H1 (cell line): Measurements from ENCODE around the gene KCNJ16. TPM values are rescaled to one million over a fixed set of nuclear protein-coding genes. Genes with fewer than 3 reads are reported as not detected.

ENCODE experiments used
- CTCF ChIA-PET: fragments of 300-600 bp; sonication (Branson Sonifier 250); formaldehyde crosslinking; loops from one replicate; lab custom pipeline; 2021; ENCODE audit not compliant: partially characterized antibody; lab: Charles Lee
- POLR2A ChIA-PET: fragments of 300-600 bp; sonication (Branson Sonifier 250); formaldehyde crosslinking; loops from one replicate; lab custom pipeline; 2021; ENCODE audit warnings: inconsistent platforms; ENCODE audit not compliant: partially characterized antibody; lab: Charles Lee
- DNase-seq, 2 experiments: peaks; one replicate each; pipeline versions ENCODE4 v3.0.0 to v3.0.0-alpha.2; 2010 to 2022; ENCODE audit warnings: low spot score in 2 of 2, low read depth in 1 of 2, mixed read lengths in 1 of 2
- FAIRE-seq: peaks from 2 replicates; lab custom pipeline; 2011; peaks lifted over from hg19 to GRCh38; lab: Jason Lieb, UNC
- H2AFZ ChIP-seq: 2 replicates; pipeline ENCODE4 v1.8.1; 2012; ENCODE audit warnings: low read length, inconsistent platforms
- H2AK5ac ChIP-seq: 2 replicates; pipeline ENCODE4 v1.6.1; 2013; ENCODE audit warnings: low read depth, low read length
- H2BK120ac ChIP-seq: replicated peaks from 2 replicates; pipeline ENCODE3; 2013; ENCODE audit warnings: low read depth, low read length, inconsistent platforms
- H2BK12ac ChIP-seq: 2 replicates; pipeline ENCODE4 v1.6.1; 2013; ENCODE audit warnings: low read depth, low read length
- H2BK15ac ChIP-seq: 2 replicates; pipeline ENCODE4 v1.6.1; 2013; ENCODE audit warnings: low read length
- H2BK20ac ChIP-seq: 2 replicates; pipeline ENCODE4 v1.6.1; 2013; ENCODE audit warnings: low read length
- H2BK5ac ChIP-seq: 2 replicates; pipeline ENCODE4 v1.6.1; 2013; ENCODE audit warnings: low read depth, low read length
- H3K14ac ChIP-seq: 2 replicates; pipeline ENCODE4 v1.6.1; 2013; ENCODE audit warnings: inconsistent platforms; ENCODE audit not compliant: insufficient read length
- H3K18ac ChIP-seq: 2 replicates; pipeline ENCODE4 v1.6.1; 2013; ENCODE audit warnings: low read length; ENCODE audit errors: extremely low read depth
- H3K23ac ChIP-seq: 2 replicates; pipeline ENCODE4 v1.6.1; 2013; ENCODE audit warnings: inconsistent platforms; ENCODE audit not compliant: insufficient read length
- H3K23me2 ChIP-seq: 2 replicates; pipeline ENCODE4 v1.6.1; 2013; ENCODE audit warnings: low read depth, low read length
- H3K27ac ChIP-seq: 2 replicates; pipeline ENCODE4 v1.6.1; 2011; ENCODE audit warnings: low read depth, low read length, inconsistent platforms
- H3K27me3 ChIP-seq, 4 experiments: replicated peaks in 1 of 4; 1 replicate in 1 of 4; 2 replicates in 3 of 4; pipeline versions ENCODE4 v1.6.1 to v1.8.1; 2011 to 2013; ENCODE audit warnings: low read length in 3 of 4, mild to moderate bottlenecking in 3 of 4, inconsistent platforms in 2 of 4, mixed read lengths in 2 of 4, moderate library complexity in 1 of 4; ENCODE audit not compliant: control insufficient read depth in 3 of 4, insufficient read depth in 3 of 4; ENCODE audit errors: extremely low read depth in 1 of 4
- H3K36me3 ChIP-seq, 4 experiments: 2 replicates each; pipeline versions ENCODE4 v1.6.1 to v1.8.1; 2011 to 2013; ENCODE audit warnings: mild to moderate bottlenecking in 4 of 4, low read length in 3 of 4, moderate library complexity in 2 of 4, control low read depth in 1 of 4, inconsistent platforms in 1 of 4; ENCODE audit not compliant: insufficient read depth in 4 of 4, control insufficient read depth in 2 of 4
- H3K4ac ChIP-seq: replicated peaks from 2 replicates; pipeline ENCODE3; 2013; ENCODE audit warnings: low read length, low read depth, mixed read lengths, inconsistent platforms; ENCODE audit not compliant: insufficient read length
- H3K4me1 ChIP-seq, 4 experiments: replicated peaks in 1 of 4; 1 replicate in 1 of 4; 2 replicates in 3 of 4; pipeline versions ENCODE4 v1.6.1 to v1.8.1; 2011 to 2013; ENCODE audit warnings: low read length in 3 of 4, inconsistent platforms in 2 of 4, mixed read lengths in 1 of 4; ENCODE audit not compliant: insufficient read depth in 4 of 4, control insufficient read depth in 3 of 4
- H3K4me2 ChIP-seq, 2 experiments: 2 replicates each; pipeline versions ENCODE4 v1.6.1 to v1.8.1; 2011 to 2013; ENCODE audit warnings: low read depth in 2 of 2, low read length in 2 of 2, control low read depth in 1 of 2, inconsistent platforms in 1 of 2, mild to moderate bottlenecking in 1 of 2; ENCODE audit not compliant: insufficient read depth in 1 of 2
- H3K4me3 ChIP-seq, 4 experiments: fragments of 200-600, 300-600 bp in 1 of 4; sonication (generic), shearing (Covaris generic), sonication (Bioruptor Twin) in 1 of 4; 2 replicates each; pipeline versions ENCODE4 v1.5.1 to v1.8.1; 2011 to 2016; ENCODE audit warnings: low read length in 4 of 4, low read depth in 3 of 4, control low read depth in 2 of 4, inconsistent platforms in 2 of 4, mild to moderate bottlenecking in 2 of 4, mixed read lengths in 1 of 4, moderate library complexity in 1 of 4; ENCODE audit not compliant: insufficient read depth in 2 of 4; ENCODE audit errors: extremely low read depth in 1 of 4
- H3K56ac ChIP-seq: replicated peaks from 2 replicates; pipeline ENCODE3; 2013; ENCODE audit warnings: low read depth, mild to moderate bottlenecking, mixed read lengths, low read length, inconsistent platforms; ENCODE audit not compliant: insufficient read length
- H3K79me1 ChIP-seq: 2 replicates; pipeline ENCODE4 v1.6.1; 2013; ENCODE audit warnings: low read depth, low read length, control low read depth
- H3K79me2 ChIP-seq, 2 experiments: 2 replicates each; pipeline versions ENCODE4 v1.6.1 to v1.8.1; 2012 to 2013; ENCODE audit warnings: low read length in 2 of 2, mild to moderate bottlenecking in 2 of 2, inconsistent platforms in 1 of 2; ENCODE audit not compliant: insufficient read depth in 2 of 2, control insufficient read depth in 1 of 2
- H3K9ac ChIP-seq, 4 experiments: replicated peaks in 1 of 4; 1 replicate in 1 of 4; 2 replicates in 3 of 4; pipeline versions ENCODE4 v1.6.1 to v1.8.1; 2011 to 2013; ENCODE audit warnings: low read depth in 3 of 4, low read length in 3 of 4, control low read depth in 2 of 4, mild to moderate bottlenecking in 2 of 4, moderate library complexity in 2 of 4, inconsistent platforms in 1 of 4; ENCODE audit errors: extremely low read depth in 1 of 4
- H3K9me3 ChIP-seq, 2 experiments: 2 replicates each; pipeline versions ENCODE4 v1.6.1 to v1.8.1; 2012 to 2013; ENCODE audit warnings: mild to moderate bottlenecking in 2 of 2, moderate library complexity in 2 of 2, control low read depth in 1 of 2, inconsistent platforms in 1 of 2, low read depth in 1 of 2, low read length in 1 of 2, mixed read lengths in 1 of 2; ENCODE audit not compliant: insufficient read depth in 2 of 2
- H4K20me1 ChIP-seq, 2 experiments: replicated peaks in 1 of 2; 2 replicates each; pipeline versions ENCODE3 to v1.8.1; 2011 to 2013; ENCODE audit warnings: inconsistent platforms in 2 of 2, low read length in 2 of 2, mild to moderate bottlenecking in 1 of 2; ENCODE audit not compliant: insufficient read depth in 2 of 2, control insufficient read depth in 1 of 2
- H4K5ac ChIP-seq: 2 replicates; pipeline ENCODE4 v1.6.1; 2013; ENCODE audit warnings: low read length, low read depth, mixed read lengths, inconsistent platforms; ENCODE audit not compliant: insufficient read length
- H4K8ac ChIP-seq: 2 replicates; pipeline ENCODE4 v1.8.0; 2013; ENCODE audit warnings: mild to moderate bottlenecking, moderate library complexity, low read length, inconsistent platforms; ENCODE audit not compliant: insufficient read depth; ENCODE audit errors: extremely low read depth
- H4K91ac ChIP-seq: replicated peaks from 2 replicates; pipeline ENCODE3; 2013; ENCODE audit warnings: low read length, mixed read lengths, inconsistent platforms; ENCODE audit not compliant: insufficient read length
- BACH1 ChIP-seq: IDR thresholded peaks from 2 replicates; pipeline ENCODE4 v1.6.1; 2012; ENCODE audit warnings: low read length, improper control_type of control experiment
- CEBPB ChIP-seq: IDR thresholded peaks from 2 replicates; pipeline ENCODE4 v1.6.1; 2012; ENCODE audit warnings: low read depth, low read length
- NRF1 ChIP-seq: IDR thresholded peaks from 2 replicates; pipeline ENCODE4 v1.6.1; 2011; ENCODE audit warnings: mild to moderate bottlenecking, low read depth, low read length, improper control_type of control experiment
- RAD21 ChIP-seq, 2 experiments: IDR thresholded peaks in 1 of 2; conservative IDR thresholded peaks in 1 of 2; 2 replicates each; pipeline ENCODE4 v1.6.1; 2011; ENCODE audit warnings: low read depth in 2 of 2, low read length in 2 of 2, improper control_type of control experiment in 1 of 2, inconsistent platforms in 1 of 2, mild to moderate bottlenecking in 1 of 2, moderate library complexity in 1 of 2
- TCF12 ChIP-seq: IDR thresholded peaks from 2 replicates; pipeline ENCODE4 v1.6.1; 2011; ENCODE audit warnings: low read depth, mild to moderate bottlenecking, low read length
- WGBS, 2 experiments: shearing (Covaris generic) in 1 of 2; methylation state at CpG; one replicate each; pipeline versions ENCODE4 v1.1.6 to v1.1.7; 2013 to 2015; ENCODE audit warnings: low lambda C conversion rate in 2 of 2, mixed read lengths in 2 of 2, inconsistent platforms in 1 of 2, low coverage in 1 of 2, missing lambda C conversion rate in 1 of 2; ENCODE audit not compliant: insufficient replicate concordance in 2 of 2, insufficient coverage in 1 of 2, insufficient read length in 1 of 2; ENCODE audit errors: extremely low coverage in 1 of 2, missing lambda C conversion rate in 1 of 2; 5-methylcytosine and 5-hydroxymethylcytosine counted together
- polyA plus RNA-seq, 7 experiments: library from polyadenylated mRNA; depleted of rRNA in 3 of 7; stranded (reverse) in 5 of 7; unstranded in 2 of 7; fragments of >200 nt in 5 of 7; fragments of 200-250 nt in 2 of 7; gene quantifications; 1 replicate in 5 of 7; 2 replicates in 1 of 7; 4 replicates in 1 of 7; pipeline versions ENCODE4 v1.2.1 to v1.2.3, GENCODE V29; 2011 to 2013; ENCODE audit warnings: missing spikeins in 2 of 7, mixed read lengths in 2 of 7
- total RNA-seq: library from RNA; stranded (reverse); fragmentation: NEBNext Ultra II Directional; extraction: Animal tissue kit (Norgen Biotek cat#: 25700); gene quantifications from 2 replicates; pipeline ENCODE4 v1.2.1, GENCODE V29; 2021
- TF ChIP-seq, protein P1 (sequence below): IDR thresholded peaks from 2 replicates; pipeline ENCODE4 v1.6.1; 2012; ENCODE audit warnings: inconsistent platforms
- TF ChIP-seq, protein P2 (sequence below): IDR thresholded peaks from 2 replicates; pipeline ENCODE4 v1.6.1; 2011; ENCODE audit warnings: low read length, improper control_type of control experiment
- TF ChIP-seq, protein P3 (sequence below): IDR thresholded peaks from 2 replicates; pipeline ENCODE4 v1.6.1; 2012; ENCODE audit warnings: inconsistent platforms

Gene KCNJ16
- total and polyA plus RNA-seq, 2 of the 8 experiments (the other 6 are each of a cell fraction or from before 2014, with no cell fraction given): not detected

DNA sequence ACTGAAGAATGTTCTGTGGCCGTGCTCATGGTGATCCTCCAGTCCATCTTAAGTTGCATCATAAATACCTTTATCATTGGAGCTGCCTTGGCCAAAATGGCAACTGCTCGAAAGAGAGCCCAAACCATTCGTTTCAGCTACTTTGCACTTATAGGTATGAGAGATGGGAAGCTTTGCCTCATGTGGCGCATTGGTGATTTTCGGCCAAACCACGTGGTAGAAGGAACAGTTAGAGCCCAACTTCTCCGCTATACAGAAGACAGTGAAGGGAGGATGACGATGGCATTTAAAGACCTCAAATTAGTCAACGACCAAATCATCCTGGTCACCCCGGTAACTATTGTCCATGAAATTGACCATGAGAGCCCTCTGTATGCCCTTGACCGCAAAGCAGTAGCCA lies 57.5 kb downstream of the KCNJ16 start:
- no peaks in the 10 kb centered on the region for H3K79me1 ChIP-seq
- H3K9ac ChIP-seq: no peak overlapping the region
- no peak overlapping the region for H4K8ac ChIP-seq
- ChIA-PET POLR2A (no interaction called here), CTCF (interaction anchor here (0.8 to 1.7 kb wide), 3 partner anchors 9 to 526 kb away, joined by 4 to 7 read pairs (median 6); no protein-coding TSS in a partner anchor)
- H3K36me3 ChIP-seq: no peaks in the 10 kb centered on the region
- no peak overlapping the region for H3K4ac ChIP-seq
- FAIRE-seq: no peak
- H2BK15ac ChIP-seq: no peak overlapping the region
- H3K4me1 ChIP-seq: no peaks in the 10 kb centered on the region; a peak in 1 of 7 replicates
- no peak overlapping the region for H3K14ac ChIP-seq
- H4K91ac ChIP-seq: no peak overlapping the region
- H2AK5ac ChIP-seq: no peak overlapping the region
- no peaks in the 10 kb centered on the region; the same call in 1 of the 2 replicates for H3K23me2 ChIP-seq
- H2BK120ac ChIP-seq: no peak overlapping the region
- 0 out of 4 replicates have a peak, but pooled peaks cover 0 to 3% of the 10 kb centered on the region in 2 experiments for H3K9me3 ChIP-seq
- H3K56ac ChIP-seq: no peak overlapping the region
- H3K18ac ChIP-seq: no peak overlapping the region
- H3K27me3 ChIP-seq: no peaks in the 10 kb centered on the region
- H3K79me2 ChIP-seq: no peaks in the 10 kb centered on the region
- no peak for DNase-seq
- no peak overlapping the region for H3K27ac ChIP-seq
- H3K4me3 ChIP-seq: no peak overlapping the region
- no peak overlapping the region for H3K4me2 ChIP-seq
- no peak overlapping the region for H2BK20ac ChIP-seq
- no peak overlapping the region for H2AFZ ChIP-seq
- H2BK12ac ChIP-seq: no peak overlapping the region
- 95% methylated on average over 11 of the region's 11 CpGs; no CpG with 5 or more reads in 1 of the 2 experiments for WGBS, 2 experiments
- no peak overlapping the region for H2BK5ac ChIP-seq
- H4K20me1 ChIP-seq: no peaks in the 10 kb centered on the region
- H3K23ac ChIP-seq: no peak overlapping the region
- H4K5ac ChIP-seq: no peak overlapping the region
- no peak for TF ChIP-seq NRF1
- TF ChIP-seq, protein P1, sequence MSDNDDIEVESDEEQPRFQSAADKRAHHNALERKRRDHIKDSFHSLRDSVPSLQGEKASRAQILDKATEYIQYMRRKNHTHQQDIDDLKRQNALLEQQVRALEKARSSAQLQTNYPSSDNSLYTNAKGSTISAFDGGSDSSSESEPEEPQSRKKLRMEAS: no peak
- no peak for TF ChIP-seq BACH1
- no peak for TF ChIP-seq CEBPB
- TF ChIP-seq TCF12: no peak
- TF ChIP-seq, protein P2, sequence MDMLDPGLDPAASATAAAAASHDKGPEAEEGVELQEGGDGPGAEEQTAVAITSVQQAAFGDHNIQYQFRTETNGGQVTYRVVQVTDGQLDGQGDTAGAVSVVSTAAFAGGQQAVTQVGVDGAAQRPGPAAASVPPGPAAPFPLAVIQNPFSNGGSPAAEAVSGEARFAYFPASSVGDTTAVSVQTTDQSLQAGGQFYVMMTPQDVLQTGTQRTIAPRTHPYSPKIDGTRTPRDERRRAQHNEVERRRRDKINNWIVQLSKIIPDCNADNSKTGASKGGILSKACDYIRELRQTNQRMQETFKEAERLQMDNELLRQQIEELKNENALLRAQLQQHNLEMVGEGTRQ: no peak
- TF ChIP-seq, protein P3, sequence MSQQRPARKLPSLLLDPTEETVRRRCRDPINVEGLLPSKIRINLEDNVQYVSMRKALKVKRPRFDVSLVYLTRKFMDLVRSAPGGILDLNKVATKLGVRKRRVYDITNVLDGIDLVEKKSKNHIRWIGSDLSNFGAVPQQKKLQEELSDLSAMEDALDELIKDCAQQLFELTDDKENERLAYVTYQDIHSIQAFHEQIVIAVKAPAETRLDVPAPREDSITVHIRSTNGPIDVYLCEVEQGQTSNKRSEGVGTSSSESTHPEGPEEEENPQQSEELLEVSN: no peak
- TF ChIP-seq RAD21 (IDR thresholded peaks at IDR 0.05 in 1 of 2, conservative IDR thresholded peaks at IDR 0.05 in 1 of 2; ENCODE audit: low read depth in 2 of 2, low read length in 2 of 2): no peak
